IMR-90 (cell line): ENCODE results near the gene B9D1. TPM values are rescaled to one million over a fixed set of nuclear protein-coding genes. Genes with fewer than 3 reads are reported as not detected.
A peak's percentile ranks its signal among the peaks of the same experiment; 100 is the strongest.

Experiments
- ATAC-seq: fragments of 200-7000 bp; cut with Tn5 transposase; 2 replicates; pipeline ENCODE4 v1.9.1; 2020; ENCODE audit warnings: low read depth, mild to moderate bottlenecking, moderate library complexity
- BruUV-seq: library from RNA; stranded (reverse); fragments of 400-500 nt; replicated peaks from 2 replicates; lab custom pipeline; 2021; lab: Mats Ljungman, UMichigan
- CTCF ChIA-PET: fragments of 300-600 bp; formaldehyde crosslinking; extraction: SDS; loops from one replicate; lab custom pipeline; 2021; ENCODE audit warnings: antibody characterized with exemption; lab: Yijun Ruan, JAX
- POLR2A ChIA-PET: fragments of 300-600 bp; sonication (Branson Sonifier 250); formaldehyde crosslinking; loops from one replicate; lab custom pipeline; 2022; ENCODE audit warnings: antibody characterized with exemption; ENCODE audit not compliant: unreplicated experiment; lab: Charles Lee
- DNase-seq: peaks from one replicate; pipeline ENCODE4 v3.0.0; 2013
- H2AFZ ChIP-seq: replicated peaks from 2 replicates; pipeline ENCODE3; 2013; ENCODE audit warnings: low read length, mild to moderate bottlenecking; ENCODE audit not compliant: poor library complexity
- H2AK5ac ChIP-seq: 2 replicates; pipeline ENCODE4 v1.6.1; 2013; ENCODE audit warnings: low read depth, low read length, inconsistent platforms
- H2AK9ac ChIP-seq: replicated peaks from 2 replicates; pipeline ENCODE3; 2013; ENCODE audit warnings: mild to moderate bottlenecking, low read depth, low read length, moderate library complexity; ENCODE audit not compliant: poor library complexity
- H2BK120ac ChIP-seq: 2 replicates; pipeline ENCODE4 v1.6.1; 2013; ENCODE audit warnings: low read depth, low read length, inconsistent platforms
- H2BK15ac ChIP-seq: 3 replicates; pipeline ENCODE4 v1.6.1; 2013; ENCODE audit warnings: low read depth, low read length, inconsistent platforms
- H2BK20ac ChIP-seq: 2 replicates; pipeline ENCODE4 v1.6.1; 2013; ENCODE audit warnings: low read depth, mild to moderate bottlenecking, inconsistent platforms, low read length, moderate library complexity
- H2BK5ac ChIP-seq: 2 replicates; pipeline ENCODE4 v1.6.1; 2013; ENCODE audit warnings: mild to moderate bottlenecking, low read depth, low read length, inconsistent platforms; ENCODE audit not compliant: poor library complexity, severe bottlenecking
- H3K14ac ChIP-seq: replicated peaks from 2 replicates; pipeline ENCODE4 v1.6.1; 2013; ENCODE audit warnings: low read depth, low read length, inconsistent platforms
- H3K18ac ChIP-seq: 2 replicates; pipeline ENCODE4 v1.6.1; 2013; ENCODE audit warnings: low read depth, low read length, control low read depth
- H3K23ac ChIP-seq: 2 replicates; pipeline ENCODE4 v1.6.1; 2013; ENCODE audit warnings: low read depth, low read length, inconsistent platforms
- H3K27ac ChIP-seq: 2 replicates; pipeline ENCODE4 v1.5.1; 2013; ENCODE audit warnings: mild to moderate bottlenecking, control low read depth, low read length; ENCODE audit not compliant: insufficient read depth
- H3K27me3 ChIP-seq: 2 replicates; pipeline ENCODE4 v1.6.1; 2013; ENCODE audit warnings: low read length; ENCODE audit not compliant: control insufficient read depth, insufficient read depth
- H3K36me3 ChIP-seq: 2 replicates; pipeline ENCODE4 v1.6.1; 2013; ENCODE audit warnings: low read length, mixed read lengths; ENCODE audit not compliant: control insufficient read depth, insufficient read depth
- H3K4ac ChIP-seq: 2 replicates; pipeline ENCODE4 v1.6.1; 2013; ENCODE audit warnings: low read depth, low read length, inconsistent platforms
- H3K4me1 ChIP-seq: 2 replicates; pipeline ENCODE4 v1.6.1; 2013; ENCODE audit warnings: low read length, mixed read lengths; ENCODE audit not compliant: control insufficient read depth, insufficient read depth
- H3K4me2 ChIP-seq: 2 replicates; pipeline ENCODE4 v1.6.1; 2013; ENCODE audit warnings: low read depth, mild to moderate bottlenecking, control low read depth, low read length, moderate library complexity
- H3K4me3 ChIP-seq: 2 replicates; pipeline ENCODE4 v1.5.1; 2013; ENCODE audit warnings: low read depth, mild to moderate bottlenecking, control low read depth, low read length, moderate library complexity; ENCODE audit not compliant: insufficient read depth
- H3K56ac ChIP-seq: 2 replicates; pipeline ENCODE4 v1.6.1; 2013; ENCODE audit warnings: low read length, inconsistent platforms; ENCODE audit not compliant: insufficient read depth; ENCODE audit errors: extremely low read depth
- H3K79me1 ChIP-seq, 2 experiments: 2 replicates each; pipeline ENCODE4 v1.6.1; 2013; ENCODE audit warnings: low read length in 2 of 2, inconsistent platforms in 1 of 2, low read depth in 1 of 2
- H3K9ac ChIP-seq: 2 replicates; pipeline ENCODE4 v1.6.1; 2013; ENCODE audit warnings: low read depth, low read length, control low read depth
- H3K9me1 ChIP-seq: 2 replicates; pipeline ENCODE4 v1.6.1; 2013; ENCODE audit warnings: low read length, inconsistent platforms; ENCODE audit not compliant: insufficient read depth
- H3K9me3 ChIP-seq: 2 replicates; pipeline ENCODE4 v1.6.1; 2013; ENCODE audit warnings: low read length; ENCODE audit not compliant: control insufficient read depth, insufficient read depth
- H4K20me1 ChIP-seq: 2 replicates; pipeline ENCODE4 v1.6.1; 2013; ENCODE audit warnings: low read length, inconsistent platforms; ENCODE audit not compliant: insufficient read depth
- H4K5ac ChIP-seq: 2 replicates; pipeline ENCODE4 v1.6.1; 2013; ENCODE audit warnings: mild to moderate bottlenecking, low read depth, low read length, control low read depth
- H4K8ac ChIP-seq, 2 experiments: 2 replicates each; pipeline ENCODE4 v1.6.1; 2013; ENCODE audit warnings: low read depth in 2 of 2, low read length in 2 of 2, control low read depth in 1 of 2, inconsistent platforms in 1 of 2
- H4K91ac ChIP-seq: 2 replicates; pipeline ENCODE4 v1.6.1; 2013; ENCODE audit warnings: low read depth, low read length, inconsistent platforms; ENCODE audit not compliant: insufficient read depth
- BHLHE40 ChIP-seq: fragments of 150-350 bp; IDR thresholded peaks from 2 replicates; pipeline ENCODE4 v1.6.1; 2016; ENCODE audit warnings: mild to moderate bottlenecking, low read depth, low read length
- CEBPB ChIP-seq: IDR thresholded peaks from 2 replicates; pipeline ENCODE4 v1.6.1; 2012; ENCODE audit warnings: low read depth, low read length, improper control_type of control experiment
- ELK1 ChIP-seq: fragments of 150-350 bp; IDR thresholded peaks from 2 replicates; pipeline ENCODE4 v1.6.1; 2016; ENCODE audit warnings: low read depth, mild to moderate bottlenecking, low read length, moderate library complexity, borderline replicate concordance
- MAFK ChIP-seq: IDR thresholded peaks from 2 replicates; pipeline ENCODE4 v1.6.1; 2012; ENCODE audit warnings: low read depth, low read length, improper control_type of control experiment
- POLR2A ChIP-seq: IDR thresholded peaks from 2 replicates; pipeline ENCODE4 v1.6.1; 2012; ENCODE audit warnings: mild to moderate bottlenecking, low read depth, low read length
- WGBS, 2 experiments: methylation state at CpG; one replicate each; pipeline versions ENCODE4 v1.1.5 to v1.1.7; 2013; ENCODE audit warnings: missing lambda C conversion rate in 2 of 2; ENCODE audit not compliant: insufficient read length in 1 of 2; ENCODE audit errors: extremely low coverage in 2 of 2; 5-methylcytosine and 5-hydroxymethylcytosine counted together
- dilution Hi-C: fragments of 300-500 bp; cut with HindIII; formaldehyde crosslinking; loops from one replicate; pipeline ENCODE4 v1.14.3; 2018; ENCODE audit warnings: low sequenced_read_pairs; ENCODE audit not compliant: unreplicated experiment
- in situ Hi-C: fragments of 300-500 bp; cut with MboI; formaldehyde crosslinking; loops from 3 replicates; pipeline ENCODE4 v1.14.3; 2019; ENCODE audit warnings: low sequenced_read_pairs, inconsistent platforms, mixed read lengths
- intact Hi-C: fragments of 100-400 bp; cut with micrococcal nuclease; formaldehyde crosslinking; loops from 2 replicates; pipeline ENCODE4 v1.10.0; 2022
- polyA plus RNA-seq, 3 experiments: library from polyadenylated mRNA; depleted of rRNA; stranded (reverse); fragments of >200 nt; gene quantifications; 2 replicates each; pipeline ENCODE4 v1.2.3, GENCODE V29; 2012; ENCODE audit warnings: low replicate concordance in 1 of 3
- total RNA-seq: library from RNA; depleted of rRNA; stranded (reverse); fragments of >200 nt; gene quantifications from 2 replicates; pipeline ENCODE4 v1.2.3, GENCODE V29; 2012

Gene B9D1
- total and polyA plus RNA-seq, 2 of the 4 experiments (the other 2 are of a cell fraction) = 42.5 to 43.8 TPM

GRCh38 chr17:19388791-19389785 is 26.6 kb upstream of the B9D1 start (continued):
- TF ChIP-seq MAFK = no peak
- no peak for TF ChIP-seq CEBPB
- TF ChIP-seq BHLHE40 = no peak

GRCh38 chr17:19387921-19388521 is 25.5 kb upstream of the B9D1 start:
- H3K14ac ChIP-seq = peak overlapping the region; percentile 41
- H2BK20ac ChIP-seq = peak overlapping the region; percentile 84
- no CpG with 5 or more reads among the region's 2 CpGs for WGBS, 2 experiments
- peak overlapping the region; percentile 54 for H3K9ac ChIP-seq
- peak overlapping the region; percentile 36 for H3K4me2 ChIP-seq
- CTCF ChIA-PET = no interaction called here
- H2BK15ac ChIP-seq = peak overlapping the region; percentile 27; the same call in 2 of the 3 replicates
- peak overlapping the region; percentile 84 for H2AK9ac ChIP-seq
- TF ChIP-seq ELK1 (no peak), POLR2A (no peak), CEBPB (0 out of 2 replicates have a peak, but pooled peaks have one; percentile 44)
- POLR2A ChIA-PET = interaction anchor here (2.2 kb wide), 1 partner anchor 10 kb away, joined by 12 read pairs; the partner anchor contains the start of gene MAPK7
- peak overlapping the region; percentile 45; the same call in 1 of the 2 replicates for H3K56ac ChIP-seq
- H3K79me1 ChIP-seq = peaks cover 9 to 33% of the 10 kb centered on the region in 2 experiments
- H4K20me1 ChIP-seq = peaks cover 19% of the 10 kb centered on the region
- H2BK120ac ChIP-seq = peak overlapping the region; percentile 86
- peak overlapping the region; percentile 53 for H4K5ac ChIP-seq
- peak overlapping the region; percentile 73 for H3K18ac ChIP-seq
- H3K27me3 ChIP-seq = no peaks in the 10 kb centered on the region
- peak overlapping the region; percentile 79 for H3K4ac ChIP-seq
- BruUV-seq = no TSS peak
- dilution Hi-C loops = no loop called here
- H3K23ac ChIP-seq = peak overlapping the region; percentile 46
- DNase-seq = peak; percentile 76
- intact Hi-C loops = loop anchor here (1.0 to 2.0 kb wide), 2 partner anchors 26 to 121 kb away; partner anchors contain the start of gene B9D1
- no peak overlapping the region for H3K4me3 ChIP-seq
- peaks cover 47% of the 10 kb centered on the region for H3K4me1 ChIP-seq
- H3K27ac ChIP-seq = peak overlapping the region; percentile 95
- H3K36me3 ChIP-seq = peaks cover 28% of the 10 kb centered on the region
- ATAC-seq = no peak; the same call in 1 of the 2 replicates
- H4K91ac ChIP-seq = peak overlapping the region; percentile 71
- H4K8ac ChIP-seq = peak overlapping the region; percentile 11 to 85
- H2AFZ ChIP-seq = peak overlapping the region; percentile 84
- in situ Hi-C loops = no loop called here
- H2AK5ac ChIP-seq = peak overlapping the region; percentile 94
- peak overlapping the region; percentile 92 for H2BK5ac ChIP-seq
- no peaks in the 10 kb centered on the region for H3K9me3 ChIP-seq
- H3K9me1 ChIP-seq = peaks cover 40% of the 10 kb centered on the region
